ENCODE data around the gene NTPCR. TPM values are rescaled to one million over a fixed set of nuclear protein-coding genes. Genes with fewer than 3 reads are reported as not detected.

NTPCR gene
- total RNA-seq, 1 donor from 2014 or later = 47.0 TPM

- DNase-seq (ENCODE audit: low read depth) = peak; percentile 4
These were observed 59.7 kb downstream of the NTPCR start for GRCh38 chr1:233010146-233010545.

GRCh38 chr1:233012021-233012420 is 61.6 kb downstream of the NTPCR start:
- no peak for DNase-seq (ENCODE audit: low read depth)

DNA sequence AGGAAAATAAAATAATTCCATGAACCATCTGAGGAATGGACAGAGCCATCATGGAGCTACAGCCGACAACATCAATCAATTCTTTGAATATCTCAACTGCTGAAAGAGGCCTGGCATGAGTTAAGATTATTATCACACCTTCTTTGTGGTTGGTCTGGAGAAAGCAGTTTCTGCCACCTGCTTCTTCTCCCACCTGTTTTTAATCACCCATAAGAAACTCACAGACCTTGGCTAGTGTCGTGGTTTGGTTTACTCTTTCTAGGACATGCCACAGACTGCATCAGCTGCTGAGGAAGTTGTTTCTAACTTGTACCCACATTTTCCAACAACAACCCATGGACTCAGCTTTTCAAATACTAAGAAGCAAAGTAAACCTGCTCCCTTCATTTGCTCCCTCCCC is 65.6 kb downstream of the NTPCR start:
- no peak for DNase-seq (ENCODE audit: low read depth)

DNA sequence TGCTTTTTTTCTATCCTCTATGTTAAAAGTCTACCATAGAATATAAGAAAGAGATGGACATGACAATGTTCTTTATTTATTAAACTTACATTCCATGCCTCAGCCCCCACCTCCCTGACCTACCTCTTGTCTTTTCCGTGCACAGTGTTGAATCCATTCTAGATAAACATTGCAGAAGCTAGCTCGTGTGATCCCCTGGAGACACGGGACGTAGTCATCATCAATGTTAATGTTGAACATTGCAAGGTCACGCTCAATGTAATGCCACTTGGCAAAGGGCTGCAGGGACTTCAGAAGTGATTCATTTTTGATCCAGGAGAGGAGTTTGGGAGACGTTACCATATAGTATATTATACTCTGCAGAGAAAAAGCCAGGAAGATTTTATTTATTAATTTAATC is 66.4 kb downstream of the NTPCR start:
- no peak for DNase-seq (ENCODE audit: low read depth)

- no peak for DNase-seq (ENCODE audit: low read depth)
These were observed 68.7 kb downstream of the NTPCR start for GRCh38 chr1:233019083-233019482.

DNA sequence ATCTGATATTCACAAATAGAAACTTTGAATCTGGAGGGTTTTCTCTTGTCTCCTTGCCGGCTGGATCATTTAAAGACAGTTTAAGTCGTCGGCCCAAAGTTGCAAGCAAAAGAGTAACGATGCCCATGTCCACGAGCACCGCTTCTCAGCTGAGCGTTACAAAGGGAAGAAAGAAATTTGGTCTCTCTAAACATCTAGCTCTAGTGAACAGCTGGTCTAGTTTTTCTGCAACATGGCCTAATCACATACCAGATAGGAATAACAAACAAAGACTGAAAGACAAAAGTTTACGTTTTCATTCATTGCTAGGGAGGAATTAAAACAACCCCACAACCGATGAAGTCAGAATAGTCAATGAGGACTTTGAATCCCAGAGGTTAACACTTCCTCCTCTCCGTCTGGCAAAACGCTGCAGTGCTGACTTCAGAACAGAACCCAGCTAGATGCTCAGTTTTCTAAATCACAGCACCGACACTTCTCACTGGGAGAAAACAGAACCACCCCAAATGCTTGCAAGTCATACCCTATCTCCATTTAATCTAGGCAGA is 69.4 kb downstream of the NTPCR start:
- DNase-seq (ENCODE audit: low read depth) = no peak

- no peak for DNase-seq (ENCODE audit: low read depth)
These were observed 70.0 kb downstream of the NTPCR start for GRCh38 chr1:233020426-233020825.

DNA sequence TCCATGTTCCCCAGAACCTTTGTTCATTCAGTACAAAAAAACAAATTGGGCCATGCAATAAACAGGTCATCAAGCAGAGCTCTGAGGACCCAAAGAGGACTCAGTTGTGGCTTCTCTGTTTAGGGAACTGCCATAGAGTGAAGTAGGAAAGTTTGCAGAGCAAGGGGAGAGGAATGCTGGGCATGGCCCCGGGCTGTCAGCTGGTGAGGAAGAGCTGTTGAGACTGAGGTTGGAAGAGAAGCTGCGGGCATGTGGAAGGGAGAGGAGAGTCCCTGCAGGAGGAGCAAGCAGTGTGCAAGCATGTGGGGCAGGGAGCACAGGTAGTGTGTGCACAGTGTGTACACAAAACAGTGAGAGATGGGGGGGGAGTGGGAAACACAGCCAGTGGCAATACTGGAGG is 71.8 kb downstream of the NTPCR start:
- no peak for DNase-seq (ENCODE audit: low read depth)

DNA sequence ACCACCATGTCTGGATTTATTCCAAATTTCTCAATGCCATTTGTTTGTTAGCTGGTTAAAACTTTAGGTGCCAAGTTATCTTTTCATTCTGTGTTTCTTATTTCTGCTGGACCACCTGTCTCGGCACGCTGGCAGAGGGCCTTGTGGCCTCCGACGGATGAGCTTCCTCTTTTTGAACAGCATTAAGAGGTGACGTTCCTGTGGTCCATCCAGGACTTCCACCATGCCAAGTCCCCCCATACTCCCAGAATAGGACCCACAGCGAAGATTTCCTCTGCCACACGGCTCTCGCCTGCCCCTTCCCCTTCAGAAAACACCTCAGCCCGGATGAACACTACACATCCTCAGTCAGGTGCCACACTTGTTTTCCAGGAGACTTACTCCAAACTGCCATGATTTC is 73.8 kb downstream of the NTPCR start:
- DNase-seq (ENCODE audit: low read depth) = no peak

DNA sequence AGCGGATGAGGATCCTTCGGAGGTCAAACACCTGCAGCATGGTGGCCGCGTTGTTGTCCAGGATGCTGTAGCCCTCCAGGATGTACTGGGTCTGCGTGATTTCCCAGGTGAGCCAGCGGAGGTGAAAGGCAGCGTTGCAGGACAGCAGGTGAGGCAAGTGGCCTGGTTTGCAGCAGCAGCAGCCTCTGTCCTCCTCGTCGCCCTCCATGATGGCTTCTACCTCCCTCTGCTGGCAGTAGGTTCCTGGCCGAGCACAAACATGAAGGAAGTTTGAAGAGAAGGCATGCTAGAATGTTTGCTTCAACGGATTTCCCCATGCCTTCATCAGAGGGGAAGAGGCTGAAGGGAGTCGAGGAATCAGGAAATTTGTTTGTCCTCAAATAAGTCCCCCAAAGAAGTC is 74.7 kb downstream of the NTPCR start:
- peak; percentile 25 for DNase-seq (ENCODE audit: low read depth)

- DNase-seq (ENCODE audit: low read depth) = peak; percentile 50
These were observed 75.2 kb downstream of the NTPCR start for GRCh38 chr1:233025567-233025966.

GRCh38 chr1:233027046-233027445 is 76.6 kb downstream of the NTPCR start:
- DNase-seq (ENCODE audit: low read depth) = no peak

DNA sequence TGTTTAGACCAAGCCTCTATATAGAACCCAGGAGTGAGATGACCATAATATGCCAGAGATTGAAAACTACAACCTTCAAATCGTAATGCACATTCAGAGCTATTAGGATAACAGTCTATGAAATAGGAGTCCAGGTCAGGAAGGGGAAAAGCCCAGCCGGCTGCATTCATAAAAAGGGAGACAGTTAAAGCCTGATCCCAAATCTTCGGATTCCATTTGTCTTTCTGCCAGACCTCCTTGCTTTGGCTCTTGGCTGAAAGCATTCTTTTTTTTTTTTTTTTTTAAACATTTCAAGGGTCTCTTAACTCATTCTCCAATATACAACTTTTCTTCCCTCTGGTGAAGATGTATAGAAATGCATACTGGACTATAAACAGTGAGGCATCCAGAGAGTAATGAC is 81.1 kb downstream of the NTPCR start:
- DNase-seq (ENCODE audit: low read depth) = no peak

DNA sequence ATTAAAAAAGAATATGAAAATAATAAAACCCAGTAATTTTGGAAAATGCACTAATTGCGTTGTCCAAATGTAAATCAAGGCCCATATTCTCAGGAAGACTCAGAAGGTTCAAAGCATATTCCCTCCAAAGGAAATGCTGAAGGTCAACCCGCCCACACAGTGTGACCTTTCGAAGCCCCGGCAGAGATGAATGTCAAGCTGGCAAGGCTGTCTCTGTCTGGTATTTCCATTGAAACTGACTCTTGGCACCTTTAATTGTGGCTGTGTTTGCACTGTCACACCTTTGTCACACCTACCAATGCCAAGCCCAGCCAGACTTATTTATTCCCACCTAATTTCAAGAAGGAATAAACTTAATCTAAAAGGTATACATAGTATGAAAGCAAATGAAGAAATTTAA is 82.5 kb downstream of the NTPCR start:
- DNase-seq (ENCODE audit: low read depth) = no peak

DNA sequence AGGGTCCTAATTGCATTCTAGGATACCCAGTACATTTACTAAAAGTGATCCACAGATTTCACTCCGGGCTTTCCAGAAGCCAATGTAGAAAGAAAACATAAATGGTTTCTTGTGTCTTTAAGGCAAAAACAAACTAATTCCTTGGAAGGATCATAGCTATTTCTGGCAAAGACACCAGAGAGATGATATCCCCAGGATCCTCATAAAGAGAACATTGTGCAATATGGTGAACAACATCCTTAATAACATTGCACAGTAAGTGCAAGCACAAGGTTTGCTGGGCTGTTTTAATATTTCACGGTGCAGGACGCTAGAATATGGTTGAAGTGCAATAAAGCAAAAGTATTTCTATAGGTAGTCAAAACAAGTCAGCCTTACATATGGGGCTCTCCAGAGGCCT is 83.0 kb downstream of the NTPCR start:
- no peak for DNase-seq (ENCODE audit: low read depth)

Other genes with a start within 250 kb of the NTPCR start
- gene MAP10, start 145.2 kb upstream of the NTPCR start, total RNA-seq = 2.4 and 4.7 TPM in 2 replicates